Activated CD4-positive, alpha-beta T cell treated with anti-CD3 and anti-CD28 coated beads for 24 hours (primary cell): ENCODE data around the gene CTDSPL.
"Not testable (repeated sequence)": the region's sequence is repeated elsewhere in the genome, so short reads cannot be mapped to it uniquely, and the experiment has no call there.

ENCODE experiments used
- DNase-seq, 2 donors: peaks; one replicate each; pipeline ENCODE4 v3.0.0-alpha.2; 2020; ENCODE audit warnings: low read depth in 2 of 2

CTDSPL gene

GRCh38 chr3:37987751-37988179 lies 126.1 kb downstream of the CTDSPL start:
- no peak for DNase-seq

GRCh38 chr3:37988376-37988775 lies 126.7 kb downstream of the CTDSPL start:
- not testable (repeated sequence) for DNase-seq

- DNase-seq: no peak
Measured at GRCh38 chr3:37988931-37989525, 127.3 kb downstream of the CTDSPL start.

GRCh38 chr3:37989821-37990480 lies 128.3 kb downstream of the CTDSPL start:
- no peak for DNase-seq

- DNase-seq: no peak
Measured at GRCh38 chr3:37990527-37990926, 128.8 kb downstream of the CTDSPL start, which contains the start of gene VILL. Gene VILL (plus strand): TSS chr3:37990786. CDS start chr3:37993673, 2,887 bp downstream.

GRCh38 chr3:37991109-37991508 lies 129.4 kb downstream of the CTDSPL start:
- no peak for DNase-seq

GRCh38 chr3:37991823-37992222 lies 130.1 kb downstream of the CTDSPL start:
- no peak for DNase-seq

- no peak for DNase-seq
Measured at GRCh38 chr3:37992271-37993066, 130.8 kb downstream of the CTDSPL start.

GRCh38 chr3:37993067-37993455 lies 131.4 kb downstream of the CTDSPL start:
- no peak for DNase-seq

- DNase-seq: no peak
Measured at GRCh38 chr3:37993460-37993819, 131.8 kb downstream of the CTDSPL start.

GRCh38 chr3:37993820-37994638 lies 132.3 kb downstream of the CTDSPL start:
- peak; percentile 65 to 66 for DNase-seq

- DNase-seq: no peak
Measured at GRCh38 chr3:37994639-37994972, 132.9 kb downstream of the CTDSPL start.

- no peak for DNase-seq
Measured at GRCh38 chr3:37995652-37996641, 134.3 kb downstream of the CTDSPL start.

- DNase-seq: peak; percentile 76 to 83
Measured at GRCh38 chr3:37996785-37997301, 135.2 kb downstream of the CTDSPL start.

- DNase-seq: no peak
Measured at GRCh38 chr3:37997342-37997741, 135.7 kb downstream of the CTDSPL start.

- DNase-seq: no peak
Measured at GRCh38 chr3:37997791-37998370, 136.2 kb downstream of the CTDSPL start.

- no peak for DNase-seq
Measured at GRCh38 chr3:37999836-38000235, 138.2 kb downstream of the CTDSPL start.

GRCh38 chr3:38000242-38000916 lies 138.7 kb downstream of the CTDSPL start:
- DNase-seq: no peak

GRCh38 chr3:38000965-38001455 lies 139.3 kb downstream of the CTDSPL start:
- DNase-seq: no peak
